Sigmoid colon (tissue), 7 donors: ENCODE measurements around the gene TSKU. TPM values are rescaled to one million over a fixed set of nuclear protein-coding genes. Genes with fewer than 3 reads are reported as not detected.

Experiments
- DNase-seq: peaks from one replicate; pipeline ENCODE4 v3.0.0-alpha.2; 2019
- H3K27ac ChIP-seq, 4 donors: fragments of 200-600 bp; sonication (generic); one replicate each; pipeline ENCODE4 v1.5.1; 2016 to 2019; ENCODE audit warnings: mild to moderate bottlenecking in 1 of 4
- H3K27me3 ChIP-seq, 3 donors: fragments of 200-600 bp; sonication (generic); one replicate each; pipeline ENCODE4 v1.5.1; 2019; ENCODE audit warnings: mild to moderate bottlenecking in 1 of 3
- H3K36me3 ChIP-seq, 4 donors: fragments of 200-600 bp; sonication (generic); one replicate each; pipeline ENCODE4 v1.5.1; 2016 to 2019
- H3K4me1 ChIP-seq, 4 donors: fragments of 200-600 bp; sonication (generic); one replicate each; pipeline ENCODE4 v1.5.1; 2017 to 2019
- H3K4me3 ChIP-seq, 4 donors: fragments of 200-600 bp; sonication (generic); one replicate each; pipeline ENCODE4 v1.5.1; 2017 to 2019; ENCODE audit warnings: mild to moderate bottlenecking in 2 of 4, moderate library complexity in 1 of 4
- H3K9me3 ChIP-seq, 4 donors: fragments of 200-600 bp in 3 of 4; sonication (generic) in 3 of 4; one replicate each; pipeline versions ENCODE4 v1.5.1 to v1.6.1; 2013 to 2019
- CTCF ChIP-seq, 4 experiments: fragments of 450-650 bp in 3 of 4; fragments of 200-600 bp in 1 of 4; IDR thresholded peaks; one replicate each; pipeline ENCODE4 v1.5.1; 2016 to 2019; ENCODE audit warnings: antibody characterized with exemption in 4 of 4, mild to moderate bottlenecking in 3 of 4, moderate library complexity in 2 of 4
- EP300 ChIP-seq, 4 donors: sonication (generic); formaldehyde crosslinking; IDR thresholded peaks; one replicate each; pipeline ENCODE4 v1.6.1; 2017; ENCODE audit warnings: antibody characterized with exemption in 4 of 4
- POLR2A ChIP-seq, 2 donors: fragments of 450-650 bp; IDR thresholded peaks; one replicate each; pipeline ENCODE4 v1.6.1; 2016; ENCODE audit warnings: antibody characterized with exemption in 2 of 2, mild to moderate bottlenecking in 2 of 2, moderate library complexity in 2 of 2
- POLR2AphosphoS5 ChIP-seq, 4 donors: sonication (generic); formaldehyde crosslinking; IDR thresholded peaks; one replicate each; pipeline ENCODE4 v1.6.1; 2017; ENCODE audit warnings: antibody characterized with exemption in 4 of 4
- WGBS, 2 donors: extraction: QIAGEN DNeasy Blood & Tissue Kit; methylation state at CpG; one replicate each; pipeline ENCODE4 v1.1.7; 2013; 5-methylcytosine and 5-hydroxymethylcytosine counted together
- intact Hi-C: fragments of 100-400 bp; cut with DNase I; formaldehyde crosslinking; loops from one replicate; pipeline ENCODE4 v1.15.1; 2023
- polyA plus RNA-seq, 3 donors: library from polyadenylated mRNA; stranded (reverse); fragments of 200-250 nt; gene quantifications; one replicate each; pipeline ENCODE4 v1.2.3, GENCODE V29; 2013
- total RNA-seq, 4 donors: library from RNA; depleted of rRNA; stranded (reverse); fragments of >200 nt; gene quantifications; one replicate each; pipeline ENCODE4 v1.1.0, GENCODE V29; 2016
- donor health status: healthy with polysubstance abuse.
- donor health status: Bipolar disorder and iron deficiency.
- donor health status: healthy.

Gene TSKU
- total and polyA plus RNA-seq, 7 donors = 12.8 to 24.6 (median 20.4) TPM

GRCh38 chr11:76805206-76805913 lies 22.2 kb downstream of the TSKU start:
- 47 to 56% methylated on average over 8 of the region's 8 CpGs for WGBS, 2 donors
- no peak overlapping the region for H3K4me3 ChIP-seq

GRCh38 chr11:76806131-76806530 lies 23.0 kb downstream of the TSKU start:
- no peak for DNase-seq
- intact Hi-C loops = loop anchor here (2.0 to 5.0 kb wide), 2 partner anchors 56 to 113 kb away; partner anchors contain the start of gene ACER3
- WGBS, 2 donors = 92 to 95% methylated on average over 7 of the region's 7 CpGs
- Histone ChIP-seq H3K4me3 (no peak overlapping the region), H3K4me1 (peaks cover 0 to 5% (median 4%) of the 10 kb centered on the region in 4 donors), H3K36me3 (no peaks in the 10 kb centered on the region), H3K27ac (no peak overlapping the region), H3K27me3 (no peaks in the 10 kb centered on the region), H3K9me3 (no peaks in the 10 kb centered on the region)
- TF ChIP-seq EP300 (IDR thresholded peaks at IDR 0.05) (no peak), POLR2AphosphoS5 (IDR thresholded peaks at IDR 0.05) (no peak), CTCF (IDR thresholded peaks at IDR 0.05) (no peak), POLR2A (IDR thresholded peaks at IDR 0.05) (no peak)

More at GRCh38 chr11:76805206-76805913, 22.2 kb downstream of the TSKU start:
- Histone ChIP-seq H3K4me1 (peaks cover 0 to 5% (median 4%) of the 10 kb centered on the region in 4 donors), H3K9me3 (no peaks in the 10 kb centered on the region), H3K27me3 (no peaks in the 10 kb centered on the region), H3K36me3 (no peaks in the 10 kb centered on the region), H3K27ac (no peak overlapping the region)
- TF ChIP-seq EP300 (IDR thresholded peaks at IDR 0.05) = no peak
- TF ChIP-seq POLR2A (IDR thresholded peaks at IDR 0.05) = no peak
- no peak for TF ChIP-seq CTCF (IDR thresholded peaks at IDR 0.05)
- no peak for TF ChIP-seq POLR2AphosphoS5 (IDR thresholded peaks at IDR 0.05)
- DNase-seq = no peak
- intact Hi-C loops = loop anchor here (5.0 kb wide), 1 partner anchor 57 kb away; the partner anchor contains the start of gene ACER3

GRCh38 chr11:76806608-76807205 lies 23.6 kb downstream of the TSKU start:
- WGBS, 2 donors = 89 to 91% methylated on average over 3 of the region's 3 CpGs
- H3K4me1 ChIP-seq = peaks cover 0 to 5% (median 4%) of the 10 kb centered on the region in 4 donors
- no peak for DNase-seq

DNA sequence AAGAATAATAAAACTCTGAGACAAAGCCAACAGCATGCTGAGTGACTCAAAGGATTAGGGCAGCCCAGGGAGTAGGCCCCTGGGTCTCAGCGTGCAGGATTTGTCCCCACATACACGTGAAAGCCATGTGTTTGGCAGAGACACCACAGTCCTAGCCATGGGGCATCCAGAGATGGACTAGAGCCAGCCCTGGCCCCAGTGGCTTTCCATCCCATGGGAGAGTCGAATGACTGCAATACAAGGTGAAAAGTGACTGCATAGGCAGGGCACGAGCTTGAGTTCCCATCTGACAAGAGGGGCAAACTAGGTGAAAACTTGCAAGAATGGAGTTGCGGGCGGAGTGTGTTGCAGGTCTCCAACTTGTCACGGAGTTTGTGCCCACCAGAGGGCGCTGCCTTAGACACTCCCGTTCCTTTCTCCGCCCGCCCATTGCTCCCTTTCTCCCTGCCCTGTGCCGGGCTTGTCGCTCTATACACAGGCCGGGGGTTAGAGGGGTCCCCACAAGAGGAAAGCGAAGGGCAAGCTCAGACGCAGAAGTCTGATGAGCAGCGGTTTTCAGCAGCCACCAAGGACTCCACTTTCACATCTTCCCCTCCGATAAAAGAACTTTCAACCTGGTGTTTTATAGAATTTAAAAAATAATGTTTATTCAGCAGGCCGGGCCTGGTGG lies 24.2 kb downstream of the TSKU start:
- Histone ChIP-seq H3K27me3 (no peaks in the 10 kb centered on the region), H3K9me3 (no peaks in the 10 kb centered on the region), H3K36me3 (no peaks in the 10 kb centered on the region), H3K4me1 (peaks cover 0 to 5% (median 4%) of the 10 kb centered on the region in 4 donors), H3K4me3 (peak overlapping the region in 2 of 4 donors; percentile 8 to 18), H3K27ac (no peak overlapping the region)
- intact Hi-C loops = loop anchor here (2.0 to 5.0 kb wide), 2 partner anchors 55 to 111 kb away; partner anchors contain the start of gene ACER3
- no peak for TF ChIP-seq EP300 (IDR thresholded peaks at IDR 0.05)
- TF ChIP-seq CTCF (IDR thresholded peaks at IDR 0.05) = peak; percentile 61 to 77 (median 68)
- 7 to 18% methylated on average over 19 of the region's 19 CpGs for WGBS, 2 donors
- DNase-seq = peak; percentile 91

More at GRCh38 chr11:76806608-76807205, 23.6 kb downstream of the TSKU start:
- Histone ChIP-seq H3K27me3 (no peaks in the 10 kb centered on the region), H3K27ac (no peak overlapping the region), H3K36me3 (no peaks in the 10 kb centered on the region), H3K9me3 (no peaks in the 10 kb centered on the region), H3K4me3 (no peak overlapping the region)
- intact Hi-C loops = loop anchor here (2.0 to 5.0 kb wide), 2 partner anchors 56 to 112 kb away; partner anchors contain the start of gene ACER3
- no peak for TF ChIP-seq EP300 (IDR thresholded peaks at IDR 0.05)
- no peak for TF ChIP-seq CTCF (IDR thresholded peaks at IDR 0.05)
